AG10803 (cell line): ENCODE data around the gene EXOC4.

Experiments used
- DNase-seq: peaks from one replicate; pipeline ENCODE4 v3.0.0; 2010; ENCODE audit warnings: low read depth
- H3K4me3 ChIP-seq: 2 replicates; pipeline ENCODE4 v1.5.1; 2011; ENCODE audit warnings: mild to moderate bottlenecking, low read length, control low read depth
- CTCF ChIP-seq: conservative IDR thresholded peaks from 2 replicates; pipeline ENCODE4 v1.5.1; 2011; ENCODE audit warnings: mild to moderate bottlenecking, low read length, control low read depth, inconsistent platforms

EXOC4 gene

GRCh38 chr7:133861876-133862275, 609.0 kb downstream of the EXOC4 start:
- no peak overlapping the region for H3K4me3 ChIP-seq
- no peak for DNase-seq
- no peak for TF ChIP-seq CTCF

GRCh38 chr7:133863362-133864061, 610.6 kb downstream of the EXOC4 start:
- no peak overlapping the region for H3K4me3 ChIP-seq
- DNase-seq, result no peak
- TF ChIP-seq CTCF, result no peak

GRCh38 chr7:133869556-133869955, 616.7 kb downstream of the EXOC4 start:
- no peak overlapping the region for H3K4me3 ChIP-seq
- no peak for DNase-seq
- TF ChIP-seq CTCF, result no peak

- no peak for DNase-seq
- no peak for TF ChIP-seq CTCF
- H3K4me3 ChIP-seq, result no peak overlapping the region
These were observed 618.9 kb downstream of the EXOC4 start for GRCh38 chr7:133871757-133872156.

- no peak overlapping the region for H3K4me3 ChIP-seq
- no peak for TF ChIP-seq CTCF
- DNase-seq, result no peak
These were observed 620.3 kb downstream of the EXOC4 start for GRCh38 chr7:133873187-133873586.

- H3K4me3 ChIP-seq, result no peak overlapping the region
- no peak for DNase-seq
- no peak for TF ChIP-seq CTCF
These were observed 620.8 kb downstream of the EXOC4 start for GRCh38 chr7:133873631-133874030.

- no peak for DNase-seq
- no peak overlapping the region for H3K4me3 ChIP-seq
- TF ChIP-seq CTCF, result no peak
These were observed 630.7 kb downstream of the EXOC4 start for GRCh38 chr7:133883591-133883990.
